ENCODE results near the gene LNX1.

The LNX1 gene

GRCh38 chr4:53552711-53553110 is 38.6 kb downstream of the LNX1 start:
- no peak overlapping the region for H2AFZ ChIP-seq (ENCODE audit: low read length)
- H4K20me1 ChIP-seq (ENCODE audit: insufficient read depth, low read length, poor library complexity, severe bottlenecking) = no peaks in the 10 kb centered on the region
- H3K4me2 ChIP-seq (ENCODE audit: low read depth, low read length, poor library complexity, severe bottlenecking) = no peak overlapping the region
- TF ChIP-seq CTCF (conservative IDR thresholded peaks at IDR 0.05; ENCODE audit: low read length) (no peak), EZH2phosphoT487 (IDR thresholded peaks at IDR 0.05; ENCODE audit: borderline replicate concordance) (no peak)
- H3K9me2 ChIP-seq (replicated peaks; ENCODE audit: low read depth, low read length) = no peaks in the 10 kb centered on the region
- no peaks in the 10 kb centered on the region for H3F3A ChIP-seq (ENCODE audit: low read depth)
- no peaks in the 10 kb centered on the region for H3K27me3 ChIP-seq (ENCODE audit: insufficient read depth, low read length, poor library complexity, severe bottlenecking)
- H3K4me1 ChIP-seq (ENCODE audit: insufficient read depth, low read length, poor library complexity, severe bottlenecking) = peaks cover 14% of the 10 kb centered on the region
- H3K4me3 ChIP-seq (ENCODE audit: low read length, poor library complexity, severe bottlenecking) = no peak overlapping the region
- no peaks in the 10 kb centered on the region for H3K79me2 ChIP-seq (ENCODE audit: insufficient read depth, low read length)
- no peaks in the 10 kb centered on the region for H3K36me3 ChIP-seq (ENCODE audit: insufficient read depth, low read length)
- no peaks in the 10 kb centered on the region for H3K9me3 ChIP-seq (ENCODE audit: insufficient read depth, low read depth, low read length)
- no peak overlapping the region for H3K9ac ChIP-seq (ENCODE audit: low read depth, low read length, poor library complexity, severe bottlenecking)

GRCh38 chr4:53551958-53552357 is 39.3 kb downstream of the LNX1 start:
- Histone ChIP-seq H3K4me3 (ENCODE audit: low read length, poor library complexity, severe bottlenecking) (no peak overlapping the region), H4K20me1 (ENCODE audit: insufficient read depth, low read length, poor library complexity, severe bottlenecking) (no peaks in the 10 kb centered on the region), H3K79me2 (ENCODE audit: insufficient read depth, low read length) (no peaks in the 10 kb centered on the region), H3F3A (ENCODE audit: low read depth) (no peaks in the 10 kb centered on the region), H3K4me1 (ENCODE audit: insufficient read depth, low read length, poor library complexity, severe bottlenecking) (peaks cover 15% of the 10 kb centered on the region), H3K36me3 (ENCODE audit: insufficient read depth, low read length) (no peaks in the 10 kb centered on the region), H2AFZ (ENCODE audit: low read length) (no peak overlapping the region), H3K9ac (ENCODE audit: low read depth, low read length, poor library complexity, severe bottlenecking) (no peak overlapping the region), H3K9me2 (replicated peaks; ENCODE audit: low read depth, low read length) (no peaks in the 10 kb centered on the region), H3K9me3 (ENCODE audit: insufficient read depth, low read depth, low read length) (no peaks in the 10 kb centered on the region), H3K27me3 (ENCODE audit: insufficient read depth, low read length, poor library complexity, severe bottlenecking) (no peaks in the 10 kb centered on the region), H3K4me2 (ENCODE audit: low read depth, low read length, poor library complexity, severe bottlenecking) (no peak overlapping the region)
- no peak for TF ChIP-seq EZH2phosphoT487 (IDR thresholded peaks at IDR 0.05; ENCODE audit: borderline replicate concordance)
- TF ChIP-seq CTCF (conservative IDR thresholded peaks at IDR 0.05; ENCODE audit: low read length) = no peak

GRCh38 chr4:53551281-53551864 is 39.9 kb downstream of the LNX1 start:
- Histone ChIP-seq H3K4me3 (ENCODE audit: low read length, poor library complexity, severe bottlenecking) (no peak overlapping the region), H3K9me2 (replicated peaks; ENCODE audit: low read depth, low read length) (no peaks in the 10 kb centered on the region), H3F3A (ENCODE audit: low read depth) (no peaks in the 10 kb centered on the region), H3K9me3 (ENCODE audit: insufficient read depth, low read depth, low read length) (no peaks in the 10 kb centered on the region), H3K36me3 (ENCODE audit: insufficient read depth, low read length) (no peaks in the 10 kb centered on the region), H3K9ac (ENCODE audit: low read depth, low read length, poor library complexity, severe bottlenecking) (no peak overlapping the region), H3K79me2 (ENCODE audit: insufficient read depth, low read length) (no peaks in the 10 kb centered on the region), H2AFZ (ENCODE audit: low read length) (no peak overlapping the region), H3K4me2 (ENCODE audit: low read depth, low read length, poor library complexity, severe bottlenecking) (no peak overlapping the region), H3K4me1 (ENCODE audit: insufficient read depth, low read length, poor library complexity, severe bottlenecking) (peaks cover 18% of the 10 kb centered on the region), H3K27me3 (ENCODE audit: insufficient read depth, low read length, poor library complexity, severe bottlenecking) (no peaks in the 10 kb centered on the region), H4K20me1 (ENCODE audit: insufficient read depth, low read length, poor library complexity, severe bottlenecking) (no peaks in the 10 kb centered on the region)
- TF ChIP-seq CTCF (conservative IDR thresholded peaks at IDR 0.05; ENCODE audit: low read length) (no peak), EZH2phosphoT487 (IDR thresholded peaks at IDR 0.05; ENCODE audit: borderline replicate concordance) (no peak)

All from Loucy (cell line).